Activated CD8-positive, alpha-beta memory T cell treated with anti-CD3 and anti-CD28 coated beads for 24 hours (primary cell): ENCODE results near the gene OLFM2.
A peak's percentile ranks its signal among the peaks of the same experiment; 100 is the strongest.
"Not testable (repeated sequence)": the region's sequence is repeated elsewhere in the genome, so short reads cannot be mapped to it uniquely, and the experiment has no call there.

Experiments
- DNase-seq: peaks from one replicate; pipeline ENCODE4 v3.0.0-alpha.2; 2020

Gene OLFM2

GRCh38 chr19:9857920-9858746 is 78.2 kb downstream of the OLFM2 start:
- peak; percentile 71 for DNase-seq

- no peak for DNase-seq
These were observed 79.1 kb downstream of the OLFM2 start for GRCh38 chr19:9857076-9857721.

- no peak for DNase-seq
These were observed 79.7 kb downstream of the OLFM2 start for GRCh38 chr19:9856609-9857008.

GRCh38 chr19:9854282-9854846 is 82.0 kb downstream of the OLFM2 start:
- DNase-seq, result no peak

- no peak for DNase-seq
These were observed 85.9 kb downstream of the OLFM2 start for GRCh38 chr19:9850235-9850959.

- DNase-seq, result no peak
These were observed 86.5 kb downstream of the OLFM2 start for GRCh38 chr19:9849791-9850190.

GRCh38 chr19:9848762-9849161 is 87.6 kb downstream of the OLFM2 start:
- DNase-seq, result no peak

- DNase-seq, result peak; percentile 66
These were observed 88.3 kb downstream of the OLFM2 start for GRCh38 chr19:9848060-9848459.

GRCh38 chr19:9847087-9847671 is 89.1 kb downstream of the OLFM2 start:
- peak; percentile 80 for DNase-seq

- not testable (repeated sequence) for DNase-seq
These were observed 92.6 kb downstream of the OLFM2 start for GRCh38 chr19:9843626-9844273.

GRCh38 chr19:9842834-9843625 is 93.3 kb downstream of the OLFM2 start:
- no peak for DNase-seq

- DNase-seq, result no peak
These were observed 96.9 kb downstream of the OLFM2 start for GRCh38 chr19:9839415-9839814.

GRCh38 chr19:9838324-9838723 is 98.0 kb downstream of the OLFM2 start:
- DNase-seq, result no peak

- no peak for DNase-seq
These were observed 100.3 kb downstream of the OLFM2 start for GRCh38 chr19:9836021-9836420.

GRCh38 chr19:9835507-9835949 is 100.8 kb downstream of the OLFM2 start:
- DNase-seq, result peak; percentile 67

GRCh38 chr19:9834726-9835506 is 101.4 kb downstream of the OLFM2 start, which contains the start of gene PIN1:
TSS of gene PIN1 (plus strand) at chr19:9835318. CDS start at chr19:9835345, 27 bp downstream.
- peak; percentile 99 for DNase-seq

GRCh38 chr19:9834307-9834725 is 102.0 kb downstream of the OLFM2 start:
- DNase-seq, result no peak

GRCh38 chr19:9828551-9829063 is 107.7 kb downstream of the OLFM2 start:
- DNase-seq, result no peak

GRCh38 chr19:9827289-9828238 is 108.8 kb downstream of the OLFM2 start, which contains the start of gene UBL5:
TSS of gene UBL5 (plus strand) at chr19:9827918. CDS start at chr19:9828338, 420 bp downstream.
- peak; percentile 93 for DNase-seq
